ENCODE results near the gene TMEM52. TPM values are rescaled to one million over a fixed set of nuclear protein-coding genes. Genes with fewer than 3 reads are reported as not detected.

TMEM52 gene
- total RNA-seq, 5 donors from 2014 or later (not counting 1 experiment from before 2014, with no cell fraction given) = 0.28 to 0.93 (median 0.69) TPM; not detected in 2

GRCh38 chr1:1911350-1912041 is 7.6 kb downstream of the TMEM52 start:
- no peak for ATAC-seq (replicated peaks in 1 of 4)
- Histone ChIP-seq H3K9me3 (no peaks in the 10 kb centered on the region), H3K36me3 (ENCODE audit: control insufficient read depth in 2 of 2, extremely low read depth in 1 of 2, insufficient read depth in 1 of 2, low read length in 1 of 2) (no peaks in the 10 kb centered on the region), H3K27ac (ENCODE audit: low read length) (no peak overlapping the region), H3K4me1 (ENCODE audit: control insufficient read depth in 1 of 2, extremely low read depth in 1 of 2, insufficient read depth in 2 of 2, low read length in 2 of 2) (peaks cover 0 to 21% of the 10 kb centered on the region in 2 experiments), H3K4me3 (ENCODE audit: control insufficient read depth in 1 of 2, extremely low read depth in 1 of 2, low read length in 1 of 2) (no peak overlapping the region), H3K27me3 (replicated peaks in 1 of 2; ENCODE audit: control insufficient read depth in 2 of 2, extremely low read depth in 1 of 2, insufficient read depth in 2 of 2, low read length in 1 of 2) (peaks cover 0 to 33% of the 10 kb centered on the region in 2 experiments)
- H3K9me3 Mint-ChIP-seq = no peaks in the 10 kb centered on the region
- H3K36me3 Mint-ChIP-seq = no peaks in the 10 kb centered on the region
- 87% methylated on average over 9 of the region's 13 CpGs for WGBS (ENCODE audit: insufficient coverage)
- DNase-seq = no peak
- H3K4me3 Mint-ChIP-seq = peak overlapping the region in 1 of 3 donors; percentile 50
- ChIA-PET CTCF (no interaction called here), POLR2A (no interaction called here)
- peak overlapping the region in 1 of 2 donors; percentile 58 for H3K27ac Mint-ChIP-seq
- peaks cover 8 to 13% (median 10%) of the 10 kb centered on the region in 3 donors for H3K4me1 Mint-ChIP-seq
- peaks cover 0 to 4% of the 10 kb centered on the region in 2 donors for H3K27me3 Mint-ChIP-seq

- H3K4me1 ChIP-seq (ENCODE audit: control insufficient read depth in 1 of 2, extremely low read depth in 1 of 2, insufficient read depth in 2 of 2, low read length in 2 of 2) = peaks cover 0 to 28% of the 10 kb centered on the region in 2 experiments
- DNase-seq (no peak), ATAC-seq (replicated peaks in 1 of 4) (no peak)
- H3K27me3 ChIP-seq (replicated peaks in 1 of 2; ENCODE audit: control insufficient read depth in 2 of 2, extremely low read depth in 1 of 2, insufficient read depth in 2 of 2, low read length in 1 of 2) = peaks cover 0 to 29% of the 10 kb centered on the region in 2 experiments
- Mint-ChIP-seq H3K4me3 (peak overlapping the region; percentile 81), H3K27me3 (peaks cover 0 to 4% of the 10 kb centered on the region in 2 donors), H3K27ac (peak overlapping the region in 1 of 2 donors; percentile 72), H3K36me3 (no peaks in the 10 kb centered on the region), H3K9me3 (no peaks in the 10 kb centered on the region), H3K4me1 (peaks cover 13 to 18% (median 17%) of the 10 kb centered on the region in 3 donors)
- POLR2A ChIA-PET = no interaction called here
- CTCF ChIA-PET = no interaction called here
- no peaks in the 10 kb centered on the region for H3K36me3 ChIP-seq (ENCODE audit: control insufficient read depth in 2 of 2, extremely low read depth in 1 of 2, insufficient read depth in 1 of 2, low read length in 1 of 2)
- no peaks in the 10 kb centered on the region for H3K9me3 ChIP-seq
- 88% methylated on average over 19 of the region's 22 CpGs for WGBS (ENCODE audit: insufficient coverage)
- no peak overlapping the region for H3K4me3 ChIP-seq (ENCODE audit: control insufficient read depth in 1 of 2, extremely low read depth in 1 of 2, low read length in 1 of 2)
- H3K27ac ChIP-seq (ENCODE audit: low read length) = no peak overlapping the region
Observed at GRCh38 chr1:1910651-1911331, 8.3 kb downstream of the TMEM52 start.

GRCh38 chr1:1910033-1910465 is 9.0 kb downstream of the TMEM52 start:
- H3K27me3 Mint-ChIP-seq = peaks cover 0 to 4% of the 10 kb centered on the region in 2 donors

GRCh38 chr1:1908506-1908791 is 10.6 kb downstream of the TMEM52 start:
- POLR2A ChIA-PET = interaction anchor here in 1 of 2 donors (0.6 kb wide), 1 partner anchor 9 kb away, joined by 7 read pairs; no protein-coding TSS in a partner anchor
- peaks cover 0 to 10% of the 10 kb centered on the region in 2 experiments for H3K27me3 ChIP-seq (replicated peaks in 1 of 2; ENCODE audit: control insufficient read depth in 2 of 2, extremely low read depth in 1 of 2, insufficient read depth in 2 of 2, low read length in 1 of 2)
- H3K4me1 Mint-ChIP-seq = peaks cover 13 to 18% (median 17%) of the 10 kb centered on the region in 3 donors
- no peaks in the 10 kb centered on the region for H3K9me3 Mint-ChIP-seq
- peak overlapping the region; percentile 46 to 62 for H3K4me3 ChIP-seq (ENCODE audit: control insufficient read depth in 1 of 2, extremely low read depth in 1 of 2, low read length in 1 of 2)
- 12% methylated on average over 21 of the region's 21 CpGs for whole genome bisulfite sequencing (ENCODE audit: insufficient coverage)
- CTCF ChIA-PET = interaction anchor here in 1 of 2 donors (0.5 to 1.1 kb wide), 5 partner anchors 10 to 124 kb away, joined by 3 to 7 read pairs (median 3); no protein-coding TSS in a partner anchor
- ATAC-seq (replicated peaks in 1 of 4) = no peak
- peak overlapping the region; percentile 44 for H3K27ac ChIP-seq (ENCODE audit: low read length)
- peak in 1 of 35 experiments; percentile 17 for DNase-seq
- H3K27ac Mint-ChIP-seq = peak overlapping the region in 1 of 2 donors; percentile 22
- no peaks in the 10 kb centered on the region for H3K27me3 Mint-ChIP-seq
- H3K36me3 ChIP-seq (ENCODE audit: control insufficient read depth in 2 of 2, extremely low read depth in 1 of 2, insufficient read depth in 1 of 2, low read length in 1 of 2) = no peaks in the 10 kb centered on the region
- H3K4me3 Mint-ChIP-seq = peak overlapping the region; percentile 68 to 81 (median 70)
- no peaks in the 10 kb centered on the region for H3K9me3 ChIP-seq
- H3K4me1 ChIP-seq (ENCODE audit: control insufficient read depth in 1 of 2, extremely low read depth in 1 of 2, insufficient read depth in 2 of 2, low read length in 2 of 2) = peaks cover 0 to 28% of the 10 kb centered on the region in 2 experiments
- no peaks in the 10 kb centered on the region for H3K36me3 Mint-ChIP-seq

More at GRCh38 chr1:1910033-1910465, 9.0 kb downstream of the TMEM52 start:
- Mint-ChIP-seq H3K4me3 (peak overlapping the region; percentile 81), H3K27ac (peak overlapping the region; percentile 72 to 77), H3K36me3 (no peaks in the 10 kb centered on the region), H3K9me3 (no peaks in the 10 kb centered on the region), H3K4me1 (peaks cover 13 to 18% (median 17%) of the 10 kb centered on the region in 3 donors)
- DNase-seq (no peak), ATAC-seq (replicated peaks in 1 of 4) (no peak)
- Histone ChIP-seq H3K4me3 (ENCODE audit: control insufficient read depth in 1 of 2, extremely low read depth in 1 of 2, low read length in 1 of 2) (peak overlapping the region; percentile 47 to 54), H3K4me1 (ENCODE audit: control insufficient read depth in 1 of 2, extremely low read depth in 1 of 2, insufficient read depth in 2 of 2, low read length in 2 of 2) (peaks cover 0 to 28% of the 10 kb centered on the region in 2 experiments), H3K36me3 (ENCODE audit: control insufficient read depth in 2 of 2, extremely low read depth in 1 of 2, insufficient read depth in 1 of 2, low read length in 1 of 2) (no peaks in the 10 kb centered on the region), H3K27me3 (replicated peaks in 1 of 2; ENCODE audit: control insufficient read depth in 2 of 2, extremely low read depth in 1 of 2, insufficient read depth in 2 of 2, low read length in 1 of 2) (peaks cover 0 to 26% of the 10 kb centered on the region in 2 experiments), H3K27ac (ENCODE audit: low read length) (no peak overlapping the region), H3K9me3 (no peaks in the 10 kb centered on the region)
- ChIA-PET CTCF (interaction anchor here in 1 of 2 donors (1.3 kb wide), 1 partner anchor 130 kb away, joined by 3 read pairs; no protein-coding TSS in a partner anchor), POLR2A (interaction anchor here in 1 of 2 donors (0.7 kb wide), 1 partner anchor 646 kb away, joined by 4 read pairs; the partner anchor contains the start of gene TNFRSF14)
- WGBS (ENCODE audit: insufficient coverage) = 100% methylated on average over 1 of the region's 6 CpGs

- Mint-ChIP-seq H3K36me3 (no peaks in the 10 kb centered on the region), H3K4me1 (peaks cover 13 to 18% (median 17%) of the 10 kb centered on the region in 3 donors), H3K4me3 (peak overlapping the region in 1 of 3 donors; percentile 58), H3K27me3 (no peaks in the 10 kb centered on the region), H3K9me3 (no peaks in the 10 kb centered on the region), H3K27ac (no peak overlapping the region)
- no peaks in the 10 kb centered on the region for H3K9me3 ChIP-seq
- DNase-seq (no peak), ATAC-seq (replicated peaks in 1 of 4) (no peak)
- no peak overlapping the region for H3K27ac ChIP-seq (ENCODE audit: low read length)
- POLR2A ChIA-PET = no interaction called here
- peaks cover 0 to under 1% of the 10 kb centered on the region in 2 experiments for H3K27me3 ChIP-seq (replicated peaks in 1 of 2; ENCODE audit: control insufficient read depth in 2 of 2, extremely low read depth in 1 of 2, insufficient read depth in 2 of 2, low read length in 1 of 2)
- CTCF ChIA-PET = no interaction called here
- WGBS (ENCODE audit: insufficient coverage) = 85% methylated on average over 7 of the region's 8 CpGs
- peaks cover 0 to 28% of the 10 kb centered on the region in 2 experiments for H3K4me1 ChIP-seq (ENCODE audit: control insufficient read depth in 1 of 2, extremely low read depth in 1 of 2, insufficient read depth in 2 of 2, low read length in 2 of 2)
- no peaks in the 10 kb centered on the region for H3K36me3 ChIP-seq (ENCODE audit: control insufficient read depth in 2 of 2, extremely low read depth in 1 of 2, insufficient read depth in 1 of 2, low read length in 1 of 2)
- H3K4me3 ChIP-seq (ENCODE audit: control insufficient read depth in 1 of 2, extremely low read depth in 1 of 2, low read length in 1 of 2) = no peak overlapping the region
Observed at GRCh38 chr1:1907098-1907736, 11.9 kb downstream of the TMEM52 start.
